ENCODE results near the gene MRPL19.

Gene MRPL19

GRCh38 chr2:75719616-75720015 is 73.0 kb downstream of the MRPL19 start:
- Histone ChIP-seq H2BK12ac (ENCODE audit: low read length) (no peak overlapping the region), H3K4me2 (ENCODE audit: low read length) (no peak overlapping the region), H2BK5ac (ENCODE audit: low read depth, low read length, poor library complexity) (no peak overlapping the region), H4K12ac (ENCODE audit: low read depth, low read length) (no peak overlapping the region), H3K36me3 (ENCODE audit: control insufficient read depth in 1 of 2, insufficient read depth in 2 of 2, low read length in 2 of 2) (no peaks in the 10 kb centered on the region), H2AK5ac (ENCODE audit: low read length) (no peak overlapping the region), H3K27ac (ENCODE audit: low read depth, low read length) (no peak overlapping the region), H3K27me3 (ENCODE audit: insufficient read depth, low read length) (no peaks in the 10 kb centered on the region), H3K4me1 (ENCODE audit: control insufficient read depth in 1 of 2, insufficient read depth in 2 of 2, low read length in 2 of 2) (no peaks in the 10 kb centered on the region), H4K8ac (ENCODE audit: low read depth, low read length) (no peak overlapping the region), H2AFZ (ENCODE audit: insufficient read depth, low read length, poor library complexity) (no peak overlapping the region), H3K14ac (ENCODE audit: low read length) (no peak overlapping the region), H3K9ac (ENCODE audit: low read length) (no peak overlapping the region), H3K23ac (ENCODE audit: low read length) (no peak overlapping the region), H2BK120ac (ENCODE audit: insufficient read depth, low read length, poor library complexity) (no peak overlapping the region), H3K9me3 (ENCODE audit: insufficient read depth, low read depth, low read length) (no peaks in the 10 kb centered on the region), H3K79me2 (ENCODE audit: control insufficient read depth, insufficient read depth, low read length, poor library complexity) (no peaks in the 10 kb centered on the region), H4K91ac (ENCODE audit: low read depth, low read length) (no peak overlapping the region), H3K79me1 (ENCODE audit: low read length) (no peaks in the 10 kb centered on the region), H3K4me3 (ENCODE audit: low read depth, low read length) (no peak overlapping the region), H3K4ac (ENCODE audit: low read depth, low read length) (no peak overlapping the region), H3K18ac (ENCODE audit: low read length) (no peak overlapping the region)
- WGBS (ENCODE audit: extremely low coverage, insufficient coverage, insufficient read length): no CpG with 5 or more reads among the region's 1 CpG
- DNase-seq: no peak

- no peak for DNase-seq
- Histone ChIP-seq H3K4me3 (ENCODE audit: low read depth, low read length) (no peak overlapping the region), H4K12ac (ENCODE audit: low read depth, low read length) (no peak overlapping the region), H3K23ac (ENCODE audit: low read length) (no peak overlapping the region), H3K36me3 (ENCODE audit: control insufficient read depth in 1 of 2, insufficient read depth in 2 of 2, low read length in 2 of 2) (no peaks in the 10 kb centered on the region), H3K9me3 (ENCODE audit: insufficient read depth, low read depth, low read length) (no peaks in the 10 kb centered on the region), H4K91ac (ENCODE audit: low read depth, low read length) (no peak overlapping the region), H2AK5ac (ENCODE audit: low read length) (no peak overlapping the region), H3K79me2 (ENCODE audit: control insufficient read depth, insufficient read depth, low read length, poor library complexity) (no peaks in the 10 kb centered on the region), H3K9ac (ENCODE audit: low read length) (no peak overlapping the region), H3K27me3 (ENCODE audit: insufficient read depth, low read length) (no peaks in the 10 kb centered on the region), H3K79me1 (ENCODE audit: low read length) (no peaks in the 10 kb centered on the region), H3K27ac (ENCODE audit: low read depth, low read length) (no peak overlapping the region), H3K18ac (ENCODE audit: low read length) (no peak overlapping the region), H2BK12ac (ENCODE audit: low read length) (no peak overlapping the region), H3K4ac (ENCODE audit: low read depth, low read length) (no peak overlapping the region), H4K8ac (ENCODE audit: low read depth, low read length) (no peak overlapping the region), H3K14ac (ENCODE audit: low read length) (no peak overlapping the region), H3K4me1 (ENCODE audit: control insufficient read depth in 1 of 2, insufficient read depth in 2 of 2, low read length in 2 of 2) (no peaks in the 10 kb centered on the region), H2BK120ac (ENCODE audit: insufficient read depth, low read length, poor library complexity) (no peak overlapping the region), H2BK5ac (ENCODE audit: low read depth, low read length, poor library complexity) (no peak overlapping the region), H3K4me2 (ENCODE audit: low read length) (no peak overlapping the region), H2AFZ (ENCODE audit: insufficient read depth, low read length, poor library complexity) (no peak overlapping the region)
- WGBS (ENCODE audit: extremely low coverage, insufficient coverage, insufficient read length): no CpG with 5 or more reads among the region's 1 CpG
These were observed 73.9 kb downstream of the MRPL19 start for GRCh38 chr2:75720525-75720924.

DNA sequence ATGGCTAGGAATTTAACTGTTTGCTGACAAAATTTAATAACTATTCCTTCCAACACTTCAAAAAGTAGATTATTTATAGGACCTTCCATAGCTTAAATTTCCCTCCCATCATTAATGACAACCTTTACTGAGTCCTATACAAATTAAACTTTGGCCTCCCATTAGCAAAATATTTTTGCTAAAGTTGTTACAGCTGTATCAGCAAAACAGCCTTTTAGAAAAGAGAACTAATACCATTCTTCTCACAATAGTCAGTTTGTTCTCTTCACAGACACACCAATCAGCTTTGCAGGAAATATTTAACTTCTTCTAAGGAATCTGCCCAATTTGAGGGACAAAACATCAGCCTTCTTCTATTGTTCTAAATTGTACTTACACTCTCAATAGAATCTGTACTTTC is 76.1 kb downstream of the MRPL19 start:
- no peak overlapping the region for H3K18ac ChIP-seq (ENCODE audit: low read length)
- H2AFZ ChIP-seq (ENCODE audit: insufficient read depth, low read length, poor library complexity): no peak overlapping the region
- no peaks in the 10 kb centered on the region for H3K4me1 ChIP-seq (ENCODE audit: control insufficient read depth in 1 of 2, insufficient read depth in 2 of 2, low read length in 2 of 2)
- H3K36me3 ChIP-seq (ENCODE audit: control insufficient read depth in 1 of 2, insufficient read depth in 2 of 2, low read length in 2 of 2): no peaks in the 10 kb centered on the region
- no peak overlapping the region for H3K4me3 ChIP-seq (ENCODE audit: low read depth, low read length)
- no peak overlapping the region for H3K4ac ChIP-seq (ENCODE audit: low read depth, low read length)
- DNase-seq: no peak
- no peak overlapping the region for H3K23ac ChIP-seq (ENCODE audit: low read length)
- no peak overlapping the region for H4K8ac ChIP-seq (ENCODE audit: low read depth, low read length)
- no peak overlapping the region for H2BK5ac ChIP-seq (ENCODE audit: low read depth, low read length, poor library complexity)
- H2BK120ac ChIP-seq (ENCODE audit: insufficient read depth, low read length, poor library complexity): no peak overlapping the region
- no peak overlapping the region for H4K91ac ChIP-seq (ENCODE audit: low read depth, low read length)
- no peaks in the 10 kb centered on the region for H3K79me1 ChIP-seq (ENCODE audit: low read length)
- no peak overlapping the region for H2AK5ac ChIP-seq (ENCODE audit: low read length)
- H3K4me2 ChIP-seq (ENCODE audit: low read length): no peak overlapping the region
- no peak overlapping the region for H3K9ac ChIP-seq (ENCODE audit: low read length)
- no peaks in the 10 kb centered on the region for H3K9me3 ChIP-seq (ENCODE audit: insufficient read depth, low read depth, low read length)
- H3K14ac ChIP-seq (ENCODE audit: low read length): no peak overlapping the region
- H3K27ac ChIP-seq (ENCODE audit: low read depth, low read length): no peak overlapping the region
- H3K27me3 ChIP-seq (ENCODE audit: insufficient read depth, low read length): no peaks in the 10 kb centered on the region
- H4K12ac ChIP-seq (ENCODE audit: low read depth, low read length): no peak overlapping the region
- H2BK12ac ChIP-seq (ENCODE audit: low read length): no peak overlapping the region
- H3K79me2 ChIP-seq (ENCODE audit: control insufficient read depth, insufficient read depth, low read length, poor library complexity): no peaks in the 10 kb centered on the region

GRCh38 chr2:75728614-75729419 is 82.2 kb downstream of the MRPL19 start:
- H3K36me3 ChIP-seq (ENCODE audit: control insufficient read depth in 1 of 2, insufficient read depth in 2 of 2, low read length in 2 of 2): no peaks in the 10 kb centered on the region
- H4K12ac ChIP-seq (ENCODE audit: low read depth, low read length): no peak overlapping the region
- no peaks in the 10 kb centered on the region for H3K79me2 ChIP-seq (ENCODE audit: control insufficient read depth, insufficient read depth, low read length, poor library complexity)
- H2BK120ac ChIP-seq (ENCODE audit: insufficient read depth, low read length, poor library complexity): no peak overlapping the region
- DNase-seq: no peak
- H2BK12ac ChIP-seq (ENCODE audit: low read length): no peak overlapping the region
- H3K9me3 ChIP-seq (ENCODE audit: insufficient read depth, low read depth, low read length): peaks cover 2% of the 10 kb centered on the region
- WGBS (ENCODE audit: extremely low coverage, insufficient coverage, insufficient read length): no CpG with 5 or more reads among the region's 6 CpGs
- H3K4me1 ChIP-seq (ENCODE audit: control insufficient read depth in 1 of 2, insufficient read depth in 2 of 2, low read length in 2 of 2): no peaks in the 10 kb centered on the region
- no peaks in the 10 kb centered on the region for H3K79me1 ChIP-seq (ENCODE audit: low read length)
- no peak overlapping the region for H3K9ac ChIP-seq (ENCODE audit: low read length)
- H3K23ac ChIP-seq (ENCODE audit: low read length): no peak overlapping the region
- H2AK5ac ChIP-seq (ENCODE audit: low read length): no peak overlapping the region
- no peak overlapping the region for H2AFZ ChIP-seq (ENCODE audit: insufficient read depth, low read length, poor library complexity)
- no peak overlapping the region for H3K4me3 ChIP-seq (ENCODE audit: low read depth, low read length)
- H2BK5ac ChIP-seq (ENCODE audit: low read depth, low read length, poor library complexity): no peak overlapping the region
- H3K4ac ChIP-seq (ENCODE audit: low read depth, low read length): no peak overlapping the region
- H4K8ac ChIP-seq (ENCODE audit: low read depth, low read length): no peak overlapping the region
- H3K14ac ChIP-seq (ENCODE audit: low read length): no peak overlapping the region
- no peak overlapping the region for H3K27ac ChIP-seq (ENCODE audit: low read depth, low read length)
- no peak overlapping the region for H4K91ac ChIP-seq (ENCODE audit: low read depth, low read length)
- H3K4me2 ChIP-seq (ENCODE audit: low read length): no peak overlapping the region
- H3K18ac ChIP-seq (ENCODE audit: low read length): no peak overlapping the region
- no peaks in the 10 kb centered on the region for H3K27me3 ChIP-seq (ENCODE audit: insufficient read depth, low read length)

Data from trophoblast cell (in vitro differentiated cells and primary cell).